Thyroid gland (tissue), 4 donors: Measurements from ENCODE around the gene PPP1CC. TPM values are rescaled to one million over a fixed set of nuclear protein-coding genes. Genes with fewer than 3 reads are reported as not detected.
"Not testable (repeated sequence)": the region's sequence is repeated elsewhere in the genome, so short reads cannot be mapped to it uniquely, and the experiment has no call there.

Experiments used
- DNase-seq, 2 donors: peaks; one replicate each; pipeline ENCODE4 v3.0.0-alpha.2; 2019
- H3K27ac ChIP-seq, 3 donors: fragments of 200-600 bp; sonication (generic); 1 replicate in 2 of 3; 2 replicates in 1 of 3; pipeline ENCODE4 v1.5.1; 2016 to 2019; ENCODE audit warnings: mild to moderate bottlenecking in 1 of 3, moderate library complexity in 1 of 3
- H3K27me3 ChIP-seq: fragments of 200-600 bp; sonication (generic); one replicate; pipeline ENCODE4 v1.5.1; 2019
- H3K36me3 ChIP-seq, 2 donors: fragments of 200-600 bp; sonication (generic); one replicate each; pipeline ENCODE4 v1.5.1; 2016 to 2019
- H3K4me1 ChIP-seq, 2 donors: fragments of 200-600 bp; sonication (generic); one replicate each; pipeline ENCODE4 v1.5.1; 2017 to 2019
- H3K4me3 ChIP-seq, 3 donors: fragments of 200-600 bp; sonication (generic); replicated peaks in 1 of 3; 1 replicate in 2 of 3; 2 replicates in 1 of 3; pipeline ENCODE4 v1.5.1; 2016; ENCODE audit warnings: mild to moderate bottlenecking in 1 of 3
- H3K9me3 ChIP-seq: fragments of 200-600 bp; sonication (generic); one replicate; pipeline ENCODE4 v1.5.1; 2017
- POLR2A ChIP-seq, 2 donors: fragments of 450-650 bp; IDR thresholded peaks; one replicate each; pipeline ENCODE4 v1.6.1; 2017; ENCODE audit warnings: antibody characterized with exemption in 2 of 2, mild to moderate bottlenecking in 2 of 2, moderate library complexity in 1 of 2
- WGBS, 2 donors: methylation state at CpG; one replicate each; pipeline ENCODE4 v1.1.5; 2017; 5-methylcytosine and 5-hydroxymethylcytosine counted together
- intact Hi-C: fragments of 100-400 bp; cut with DNase I; formaldehyde crosslinking; loops from one replicate; pipeline ENCODE4 v1.15.1; 2023
- total RNA-seq, 4 donors: library from RNA; depleted of rRNA; stranded (reverse); fragments of >200 nt; gene quantifications; one replicate each; pipeline ENCODE4 v1.2.3, GENCODE V29; 2016
- TF ChIP-seq, protein P1 (sequence below), 6 experiments: fragments of 200-600 bp in 3 of 6; fragments of 450-650 bp in 3 of 6; sonication (generic) in 3 of 6; IDR thresholded peaks; one replicate each; pipeline ENCODE4 v1.5.1; 2016 to 2019; ENCODE audit warnings: antibody characterized with exemption in 6 of 6, mild to moderate bottlenecking in 2 of 6, inconsistent platforms in 1 of 6, moderate library complexity in 1 of 6

The PPP1CC gene
- total RNA-seq, 4 donors from 2014 or later: 85.3 to 154 (median 118) TPM

DNA sequence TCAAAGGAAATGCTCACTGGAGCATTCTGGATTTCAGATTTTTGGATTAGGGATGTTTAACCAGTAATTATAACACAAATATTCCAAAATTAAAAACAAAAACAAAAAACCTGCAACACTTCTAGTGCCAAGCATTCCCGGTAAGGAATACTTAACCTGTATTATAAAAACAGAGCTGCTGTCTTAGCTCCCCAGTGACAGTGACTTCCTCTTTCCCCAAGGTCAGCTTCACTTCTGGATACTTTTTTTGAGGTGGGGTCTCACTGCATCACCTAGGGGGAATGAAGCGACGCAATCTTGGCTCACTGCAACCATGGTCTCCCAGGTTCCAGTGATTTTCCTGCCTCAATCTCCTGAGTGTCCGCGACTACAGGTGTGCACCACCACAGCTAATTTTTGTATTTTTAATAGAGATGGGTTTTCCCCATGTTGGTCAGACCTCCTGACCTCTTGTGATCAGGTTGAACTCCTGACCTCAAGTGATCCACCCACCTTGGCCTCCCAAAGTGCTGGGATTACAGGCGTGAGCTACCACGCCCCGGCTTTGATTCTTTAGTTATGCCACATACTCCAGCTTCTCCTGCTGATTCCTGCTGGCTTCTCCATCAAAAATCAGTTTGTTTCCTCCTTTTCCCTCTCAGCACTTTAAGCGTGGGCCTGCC, 15.9 kb downstream of the PPP1CC start:
- Histone ChIP-seq H3K4me3 (no peak overlapping the region), H3K36me3 (peaks cover 37 to 44% of the 10 kb centered on the region in 2 donors), H3K9me3 (no peaks in the 10 kb centered on the region), H3K27me3 (no peaks in the 10 kb centered on the region), H3K4me1 (no peaks in the 10 kb centered on the region), H3K27ac (no peak overlapping the region)
- no peak for DNase-seq
- 88% methylated on average over 9 of the region's 9 CpGs for WGBS, 2 donors
- intact Hi-C loops: no loop called here
- TF ChIP-seq, protein P1, sequence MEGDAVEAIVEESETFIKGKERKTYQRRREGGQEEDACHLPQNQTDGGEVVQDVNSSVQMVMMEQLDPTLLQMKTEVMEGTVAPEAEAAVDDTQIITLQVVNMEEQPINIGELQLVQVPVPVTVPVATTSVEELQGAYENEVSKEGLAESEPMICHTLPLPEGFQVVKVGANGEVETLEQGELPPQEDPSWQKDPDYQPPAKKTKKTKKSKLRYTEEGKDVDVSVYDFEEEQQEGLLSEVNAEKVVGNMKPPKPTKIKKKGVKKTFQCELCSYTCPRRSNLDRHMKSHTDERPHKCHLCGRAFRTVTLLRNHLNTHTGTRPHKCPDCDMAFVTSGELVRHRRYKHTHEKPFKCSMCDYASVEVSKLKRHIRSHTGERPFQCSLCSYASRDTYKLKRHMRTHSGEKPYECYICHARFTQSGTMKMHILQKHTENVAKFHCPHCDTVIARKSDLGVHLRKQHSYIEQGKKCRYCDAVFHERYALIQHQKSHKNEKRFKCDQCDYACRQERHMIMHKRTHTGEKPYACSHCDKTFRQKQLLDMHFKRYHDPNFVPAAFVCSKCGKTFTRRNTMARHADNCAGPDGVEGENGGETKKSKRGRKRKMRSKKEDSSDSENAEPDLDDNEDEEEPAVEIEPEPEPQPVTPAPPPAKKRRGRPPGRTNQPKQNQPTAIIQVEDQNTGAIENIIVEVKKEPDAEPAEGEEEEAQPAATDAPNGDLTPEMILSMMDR (IDR thresholded peaks at IDR 0.05): no peak
- TF ChIP-seq POLR2A (IDR thresholded peaks at IDR 0.05): no peak

DNA sequence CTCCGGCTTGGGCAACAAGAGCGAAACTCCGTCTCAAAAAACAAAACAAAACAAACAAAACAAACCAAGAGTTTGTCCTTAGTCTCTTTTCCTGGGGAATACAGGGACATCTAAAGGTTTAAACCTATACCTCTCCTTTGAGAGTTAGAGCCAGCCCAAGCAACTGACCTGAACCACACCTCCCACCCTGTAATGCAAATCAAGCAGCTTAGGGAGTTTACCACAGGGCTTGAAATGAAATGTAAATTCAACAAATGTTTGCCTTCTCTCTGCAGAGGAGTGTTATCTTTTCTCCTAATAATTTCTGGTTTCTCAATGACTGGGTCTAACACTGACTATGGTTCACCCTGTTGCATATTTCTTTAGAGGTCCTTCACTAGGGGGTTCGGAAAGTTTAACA, 16.7 kb downstream of the PPP1CC start:
- DNase-seq: no peak
- 94 to 95% methylated on average over 4 of the region's 4 CpGs for WGBS, 2 donors
- no peaks in the 10 kb centered on the region for H3K4me1 ChIP-seq
- intact Hi-C loops: no loop called here
- no peaks in the 10 kb centered on the region for H3K9me3 ChIP-seq
- no peak for TF ChIP-seq POLR2A (IDR thresholded peaks at IDR 0.05)
- TF ChIP-seq, protein P1 (IDR thresholded peaks at IDR 0.05): no peak
- peaks cover 44 to 52% of the 10 kb centered on the region in 2 donors for H3K36me3 ChIP-seq
- no peak overlapping the region for H3K27ac ChIP-seq
- H3K27me3 ChIP-seq: no peaks in the 10 kb centered on the region
- no peak overlapping the region for H3K4me3 ChIP-seq

DNA sequence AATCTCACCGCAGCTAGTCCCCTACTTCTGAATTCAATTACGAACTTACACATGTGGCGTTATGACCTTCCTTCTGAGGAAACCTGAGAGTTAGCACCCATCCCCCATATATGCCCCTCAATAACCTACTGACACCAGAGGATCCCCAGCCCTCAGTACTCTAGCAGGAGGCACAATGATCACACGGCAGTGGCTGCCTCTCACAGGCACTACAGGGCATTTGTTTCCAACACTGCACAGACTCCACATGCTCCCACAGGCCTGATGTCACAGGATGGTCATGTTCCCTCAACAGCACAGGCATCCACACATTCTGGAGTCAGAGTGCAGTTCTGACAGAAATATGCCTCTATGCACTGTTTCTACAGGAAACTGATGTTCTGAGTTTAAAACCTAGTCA, 17.4 kb downstream of the PPP1CC start:
- DNase-seq: no peak
- Histone ChIP-seq H3K27ac (no peak overlapping the region), H3K4me3 (no peak overlapping the region), H3K36me3 (peaks cover 45 to 59% of the 10 kb centered on the region in 2 donors), H3K27me3 (no peaks in the 10 kb centered on the region), H3K4me1 (no peaks in the 10 kb centered on the region), H3K9me3 (no peaks in the 10 kb centered on the region)
- TF ChIP-seq POLR2A (IDR thresholded peaks at IDR 0.05): no peak
- TF ChIP-seq, protein P1 (IDR thresholded peaks at IDR 0.05): no peak
- intact Hi-C loops: no loop called here
- WGBS, 2 donors: 87 to 91% methylated on average over 4 of the region's 4 CpGs

DNA sequence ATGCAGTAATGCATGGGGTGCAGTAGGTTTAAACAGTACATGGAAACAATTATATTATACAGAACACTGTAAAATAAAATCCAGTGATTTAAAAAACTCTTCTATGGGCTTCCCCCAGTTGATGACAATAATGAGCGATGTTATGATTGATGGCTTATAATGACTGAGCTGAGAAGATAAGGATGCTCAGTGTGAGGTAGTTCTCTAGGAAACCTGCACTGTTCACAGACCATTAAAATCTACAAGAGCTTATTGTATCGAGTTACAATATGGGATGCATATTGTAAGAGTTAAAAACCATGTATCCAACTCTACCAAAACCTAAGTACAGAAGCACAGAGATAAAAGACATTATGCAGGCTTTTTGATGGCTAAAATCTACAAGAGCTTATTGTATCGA, 19.8 kb downstream of the PPP1CC start:
- H3K27ac ChIP-seq, DNase-seq, H3K4me3 ChIP-seq, H3K4me1 ChIP-seq, intact Hi-C loops, H3K27me3 ChIP-seq, H3K9me3 ChIP-seq: not testable (repeated sequence)
- peaks cover 46 to 57% of the 10 kb centered on the region in 2 donors for H3K36me3 ChIP-seq
- WGBS, 2 donors: 92 to 96% methylated on average over 3 of the region's 3 CpGs

DNA sequence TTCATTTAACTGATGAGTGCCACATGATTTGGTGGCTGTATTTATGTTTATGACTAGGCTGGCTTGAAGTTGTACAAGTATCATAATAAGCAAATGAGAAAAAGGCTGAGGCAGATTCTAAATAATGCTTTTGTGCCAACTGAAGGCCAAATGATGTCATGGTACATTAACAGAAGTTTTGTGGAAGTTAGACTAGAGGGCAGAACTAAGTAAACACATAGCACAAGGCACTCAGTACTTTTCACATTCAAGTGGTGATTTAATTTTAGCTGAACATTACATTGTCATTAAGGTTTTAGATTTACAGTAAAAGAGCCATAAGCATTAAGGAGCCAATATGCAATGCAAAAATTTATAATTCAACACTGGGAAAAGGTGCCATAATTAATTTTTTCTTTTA, 21.1 kb downstream of the PPP1CC start:
- no peaks in the 10 kb centered on the region for H3K9me3 ChIP-seq
- intact Hi-C loops: no loop called here
- DNase-seq: no peak
- H3K4me3 ChIP-seq: no peak overlapping the region
- TF ChIP-seq, protein P1 (IDR thresholded peaks at IDR 0.05): no peak
- TF ChIP-seq POLR2A (IDR thresholded peaks at IDR 0.05): no peak
- H3K27me3 ChIP-seq: no peaks in the 10 kb centered on the region
- peaks cover 46 to 52% of the 10 kb centered on the region in 2 donors for H3K36me3 ChIP-seq
- H3K27ac ChIP-seq: no peak overlapping the region
- H3K4me1 ChIP-seq: no peaks in the 10 kb centered on the region
